BE2C (cell line): ENCODE results near the gene MYH3.

Experiments used
- DNase-seq: peaks from one replicate; pipeline ENCODE4 v3.0.0-alpha.2; 2020
- H3K27me3 ChIP-seq: fragments of 250-450 bp; sonication (Bioruptor Pico); 2 replicates; pipeline ENCODE4 v1.5.1; 2020; ENCODE audit warnings: mild to moderate bottlenecking
- H3K36me3 ChIP-seq: fragments of 250-450 bp; sonication (Bioruptor Pico); 2 replicates; pipeline ENCODE4 v1.5.1; 2020; ENCODE audit warnings: mild to moderate bottlenecking
- H3K4me1 ChIP-seq: fragments of 250-450 bp; sonication (Bioruptor Pico); 2 replicates; pipeline ENCODE4 v1.5.1; 2020
- H3K4me3 ChIP-seq: 2 replicates; pipeline ENCODE4 v1.5.1; 2011; ENCODE audit warnings: low read depth, low read length
- H3K9me3 ChIP-seq: fragments of 250-450 bp; sonication (Bioruptor Pico); 2 replicates; pipeline ENCODE4 v1.5.1; 2020
- CTCF ChIP-seq: IDR thresholded peaks from 2 replicates; pipeline ENCODE4 v1.5.1; 2012; ENCODE audit warnings: mild to moderate bottlenecking, low read depth, low read length

MYH3 gene

GRCh38 chr17:10629706-10630105, 27.4 kb downstream of the MYH3 start:
- Histone ChIP-seq H3K36me3 (no peaks in the 10 kb centered on the region), H3K4me3 (no peak overlapping the region), H3K9me3 (no peaks in the 10 kb centered on the region), H3K27me3 (no peaks in the 10 kb centered on the region), H3K4me1 (no peaks in the 10 kb centered on the region)
- TF ChIP-seq CTCF = no peak
- no peak for DNase-seq

- no peak for DNase-seq
- TF ChIP-seq CTCF = peak; percentile 33; the same call in 1 of the 2 replicates
- Histone ChIP-seq H3K27me3 (no peaks in the 10 kb centered on the region), H3K4me1 (no peaks in the 10 kb centered on the region), H3K4me3 (no peak overlapping the region), H3K36me3 (no peaks in the 10 kb centered on the region), H3K9me3 (no peaks in the 10 kb centered on the region)
Observed at GRCh38 chr17:10628756-10629155, 28.4 kb downstream of the MYH3 start.

GRCh38 chr17:10626390-10626789, 30.7 kb downstream of the MYH3 start:
- no peak for DNase-seq
- Histone ChIP-seq H3K4me1 (no peaks in the 10 kb centered on the region), H3K27me3 (no peaks in the 10 kb centered on the region), H3K9me3 (no peaks in the 10 kb centered on the region), H3K36me3 (no peaks in the 10 kb centered on the region), H3K4me3 (no peak overlapping the region)
- TF ChIP-seq CTCF = no peak

GRCh38 chr17:10624969-10625368, 32.1 kb downstream of the MYH3 start:
- DNase-seq = no peak
- no peak for TF ChIP-seq CTCF
- H3K27me3 ChIP-seq = no peaks in the 10 kb centered on the region
- H3K4me3 ChIP-seq = no peak overlapping the region
- H3K4me1 ChIP-seq = no peaks in the 10 kb centered on the region
- H3K9me3 ChIP-seq = no peaks in the 10 kb centered on the region
- no peaks in the 10 kb centered on the region for H3K36me3 ChIP-seq

- Histone ChIP-seq H3K4me3 (no peak overlapping the region), H3K9me3 (no peaks in the 10 kb centered on the region), H3K27me3 (no peaks in the 10 kb centered on the region), H3K4me1 (no peaks in the 10 kb centered on the region), H3K36me3 (no peaks in the 10 kb centered on the region)
- no peak for TF ChIP-seq CTCF
- no peak for DNase-seq
Observed at GRCh38 chr17:10623737-10624338, 33.3 kb downstream of the MYH3 start.

- no peaks in the 10 kb centered on the region for H3K36me3 ChIP-seq
- H3K4me3 ChIP-seq = no peak overlapping the region
- no peak for DNase-seq
- H3K4me1 ChIP-seq = no peaks in the 10 kb centered on the region
- TF ChIP-seq CTCF = no peak
- no peaks in the 10 kb centered on the region for H3K9me3 ChIP-seq
- H3K27me3 ChIP-seq = no peaks in the 10 kb centered on the region
Observed at GRCh38 chr17:10622617-10623485, 34.3 kb downstream of the MYH3 start.
